Measurements from ENCODE around the gene STRA6. TPM values are rescaled to one million over a fixed set of nuclear protein-coding genes. Genes with fewer than 3 reads are reported as not detected.

STRA6 gene
- total and polyA plus RNA-seq, 2 of the 8 experiments (the other 6 are each of a cell fraction or from before 2014, with no cell fraction given): 9.3 to 14.5 TPM

DNA sequence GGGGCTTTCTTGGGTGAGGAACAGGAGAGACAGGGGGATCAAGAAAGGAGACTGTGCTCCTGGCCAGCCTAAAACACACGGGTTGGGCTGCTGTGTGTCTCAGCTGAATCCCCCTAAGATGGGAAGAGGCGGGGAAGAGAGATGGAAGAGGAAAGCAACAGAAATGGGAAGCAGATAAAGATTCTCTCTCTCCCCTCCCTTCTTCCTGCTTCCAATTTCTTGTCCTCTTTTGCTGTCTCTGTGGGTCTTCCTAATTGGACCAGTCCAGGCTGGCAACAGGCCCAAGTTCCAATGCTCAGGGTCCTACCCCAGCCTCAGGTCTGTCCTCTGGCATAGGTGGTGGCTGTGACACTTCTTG lies 65.1 kb downstream of the STRA6 start:
- ChIA-PET CTCF (ENCODE audit: partially characterized antibody) (interaction anchor here (1.0 to 2.1 kb wide), 3 partner anchors 43 to 174 kb away, joined by 3 to 9 read pairs (median 8); no protein-coding TSS in a partner anchor), POLR2A (ENCODE audit: partially characterized antibody) (interaction anchor here (1.0 kb wide), 1 partner anchor 39 kb away, joined by 3 read pairs; no protein-coding TSS in a partner anchor)
- Histone ChIP-seq H4K20me1 (replicated peaks in 1 of 2; ENCODE audit: control insufficient read depth in 1 of 2, insufficient read depth in 2 of 2, low read length in 2 of 2) (peaks cover 0 to 1% of the 10 kb centered on the region in 2 experiments), H3K4me2 (ENCODE audit: insufficient read depth in 1 of 2, low read depth in 2 of 2, low read length in 2 of 2) (peak overlapping the region in 1 of 2 experiments; percentile 83; a peak in 1 of 4 replicates), H4K5ac (ENCODE audit: insufficient read length, low read depth, low read length) (no peak overlapping the region), H3K36me3 (ENCODE audit: control insufficient read depth in 2 of 4, insufficient read depth in 4 of 4, low read length in 3 of 4) (peaks cover 0 to 6% (median 0%) of the 10 kb centered on the region in 4 experiments; a peak in 1 of 8 replicates), H3K23ac (ENCODE audit: insufficient read length) (no peak overlapping the region), H3K79me1 (ENCODE audit: low read depth, low read length) (no peaks in the 10 kb centered on the region), H3K4ac (replicated peaks; ENCODE audit: insufficient read length, low read depth, low read length) (no peak overlapping the region), H3K27ac (ENCODE audit: low read depth, low read length) (no peak overlapping the region), H4K91ac (replicated peaks; ENCODE audit: insufficient read length, low read length) (no peak overlapping the region), H2BK12ac (ENCODE audit: low read depth, low read length) (peak overlapping the region; percentile 32; the same call in 1 of the 2 replicates), H2AK5ac (ENCODE audit: low read depth, low read length) (peak overlapping the region; percentile 43; the same call in 1 of the 2 replicates), H2BK20ac (ENCODE audit: low read length) (no peak overlapping the region), H3K27me3 (replicated peaks in 1 of 4; ENCODE audit: control insufficient read depth in 3 of 4, extremely low read depth in 1 of 4, insufficient read depth in 3 of 4, low read length in 3 of 4) (peaks cover 42 to 67% (median 62%) of the 10 kb centered on the region in 4 experiments), H4K8ac (ENCODE audit: extremely low read depth, insufficient read depth, low read length) (no peak overlapping the region), H3K79me2 (ENCODE audit: control insufficient read depth in 1 of 2, insufficient read depth in 2 of 2, low read length in 2 of 2) (no peaks in the 10 kb centered on the region), H3K9me3 (ENCODE audit: insufficient read depth in 2 of 2, low read depth in 1 of 2, low read length in 1 of 2) (peaks cover 0 to 8% of the 10 kb centered on the region in 2 experiments; a peak in 1 of 4 replicates), H3K4me3 (ENCODE audit: extremely low read depth in 1 of 4, insufficient read depth in 2 of 4, low read depth in 3 of 4, low read length in 4 of 4) (no peak overlapping the region), H3K23me2 (ENCODE audit: low read depth, low read length) (peaks cover 20% of the 10 kb centered on the region; the same call in 1 of the 2 replicates), H2BK120ac (replicated peaks; ENCODE audit: low read depth, low read length) (no peak overlapping the region), H3K9ac (replicated peaks in 1 of 4; ENCODE audit: extremely low read depth in 1 of 4, low read depth in 3 of 4, low read length in 3 of 4) (no peak overlapping the region), H3K14ac (ENCODE audit: insufficient read length) (no peak overlapping the region), H2BK15ac (ENCODE audit: low read length) (no peak overlapping the region), H3K56ac (replicated peaks; ENCODE audit: insufficient read length, low read depth, low read length) (no peak overlapping the region), H3K18ac (ENCODE audit: extremely low read depth, low read length) (peak overlapping the region; percentile 62; the same call in 1 of the 2 replicates), H3K4me1 (replicated peaks in 1 of 4; ENCODE audit: control insufficient read depth in 3 of 4, insufficient read depth in 4 of 4, low read length in 3 of 4) (peaks cover 8 to 55% (median 36%) of the 10 kb centered on the region in 4 experiments), H2BK5ac (ENCODE audit: low read depth, low read length) (no peak overlapping the region), H2AFZ (ENCODE audit: low read length) (no peak overlapping the region)
- TF ChIP-seq BRCA1 (IDR thresholded peaks at IDR 0.05; ENCODE audit: low read depth, low read length): no peak
- no peak for TF ChIP-seq TAF1 (IDR thresholded peaks at IDR 0.05; ENCODE audit: low read depth, low read length)
- no peak for TF ChIP-seq CREB1 (IDR thresholded peaks at IDR 0.05)
- no peak for TF ChIP-seq SIX5 (IDR thresholded peaks at IDR 0.05; ENCODE audit: low read depth, low read length)
- TF ChIP-seq BCL11A (IDR thresholded peaks at IDR 0.05; ENCODE audit: low read depth in 2 of 2, low read length in 2 of 2): no peak
- no peak for TF ChIP-seq RXRA (IDR thresholded peaks at IDR 0.05; ENCODE audit: insufficient read depth, low read depth, low read length)
- TF ChIP-seq SIN3A (conservative IDR thresholded peaks at IDR 0.05 in 1 of 2, IDR thresholded peaks at IDR 0.05 in 1 of 2; ENCODE audit: low read depth in 1 of 2, low read length in 2 of 2): no peak
- TF ChIP-seq JUND (IDR thresholded peaks at IDR 0.05; ENCODE audit: low read length): no peak
- TF ChIP-seq SAP30 (IDR thresholded peaks at IDR 0.05; ENCODE audit: insufficient read depth, insufficient replicate concordance, low read length): no peak
- no peak for TF ChIP-seq HDAC2 (IDR thresholded peaks at IDR 0.05; ENCODE audit: borderline replicate concordance in 1 of 2, low read depth in 2 of 2, low read length in 2 of 2)
- TF ChIP-seq EGR1 (IDR thresholded peaks at IDR 0.05; ENCODE audit: borderline replicate concordance, low read depth, low read length): no peak
- TF ChIP-seq CBX8 (IDR thresholded peaks at IDR 0.05; ENCODE audit: borderline replicate concordance, low read depth, low read length): no peak
- TF ChIP-seq E2F6 (IDR thresholded peaks at IDR 0.05): no peak
- no peak for DNase-seq (ENCODE audit: low read depth in 1 of 2, low spot score in 2 of 2)
- WGBS, 2 experiments (ENCODE audit: extremely low coverage in 1 of 2, insufficient coverage in 1 of 2, insufficient read length in 1 of 2, insufficient replicate concordance in 2 of 2, low coverage in 1 of 2, low lambda C conversion rate in 2 of 2, missing lambda C conversion rate in 1 of 2): 72% methylated on average over 2 of the region's 2 CpGs; no CpG with 5 or more reads in 1 of the 2 experiments
- no peak for FAIRE-seq

All from H1 (cell line).